Measurements from ENCODE around the gene LRRC47.

Gene LRRC47

GRCh38 chr1:3770047-3770765 is 26.1 kb downstream of the LRRC47 start:
- TF ChIP-seq CTCF (IDR thresholded peaks at IDR 0.05; ENCODE audit: low read depth, low read length) (no peak), MYC (IDR thresholded peaks at IDR 0.05; ENCODE audit: low read depth, low read length) (no peak), POLR2A (IDR thresholded peaks at IDR 0.05; ENCODE audit: extremely low read depth, insufficient read length) (no peak), MAX (IDR thresholded peaks at IDR 0.05; ENCODE audit: low read depth, low read length) (no peak)
- no peak for DNase-seq (ENCODE audit: low read depth)
- no peak overlapping the region for H3K4me3 ChIP-seq (ENCODE audit: low read depth, low read length)

- TF ChIP-seq MAX (IDR thresholded peaks at IDR 0.05; ENCODE audit: low read depth, low read length), result no peak
- no peak for TF ChIP-seq POLR2A (IDR thresholded peaks at IDR 0.05; ENCODE audit: extremely low read depth, insufficient read length)
- TF ChIP-seq MYC (IDR thresholded peaks at IDR 0.05; ENCODE audit: low read depth, low read length), result no peak
- TF ChIP-seq CTCF (IDR thresholded peaks at IDR 0.05; ENCODE audit: low read depth, low read length), result no peak
Observed at GRCh38 chr1:3768811-3769390, 27.4 kb downstream of the LRRC47 start.

GRCh38 chr1:3767328-3767925 is 28.9 kb downstream of the LRRC47 start:
- DNase-seq (ENCODE audit: low read depth), result no peak
- no peak for TF ChIP-seq CTCF (IDR thresholded peaks at IDR 0.05; ENCODE audit: low read depth, low read length)
- TF ChIP-seq MYC (IDR thresholded peaks at IDR 0.05; ENCODE audit: low read depth, low read length), result no peak
- TF ChIP-seq POLR2A (IDR thresholded peaks at IDR 0.05; ENCODE audit: extremely low read depth, insufficient read length), result no peak
- TF ChIP-seq MAX (IDR thresholded peaks at IDR 0.05; ENCODE audit: low read depth, low read length), result no peak
- no peak overlapping the region for H3K4me3 ChIP-seq (ENCODE audit: low read depth, low read length)

More at GRCh38 chr1:3768811-3769390, 27.4 kb downstream of the LRRC47 start:
- no peak overlapping the region for H3K4me3 ChIP-seq (ENCODE audit: low read depth, low read length)
- DNase-seq (ENCODE audit: low read depth), result no peak

- H3K4me3 ChIP-seq (ENCODE audit: low read depth, low read length), result no peak overlapping the region
- TF ChIP-seq MYC (IDR thresholded peaks at IDR 0.05; ENCODE audit: low read depth, low read length), result no peak
- no peak for TF ChIP-seq MAX (IDR thresholded peaks at IDR 0.05; ENCODE audit: low read depth, low read length)
- TF ChIP-seq POLR2A (IDR thresholded peaks at IDR 0.05; ENCODE audit: extremely low read depth, insufficient read length), result no peak
- no peak for TF ChIP-seq CTCF (IDR thresholded peaks at IDR 0.05; ENCODE audit: low read depth, low read length)
- no peak for DNase-seq (ENCODE audit: low read depth)
Observed at GRCh38 chr1:3763351-3764125, 32.8 kb downstream of the LRRC47 start.

- TF ChIP-seq POLR2A (IDR thresholded peaks at IDR 0.05; ENCODE audit: extremely low read depth, insufficient read length) (no peak), CTCF (IDR thresholded peaks at IDR 0.05; ENCODE audit: low read depth, low read length) (no peak), MAX (IDR thresholded peaks at IDR 0.05; ENCODE audit: low read depth, low read length) (no peak), MYC (IDR thresholded peaks at IDR 0.05; ENCODE audit: low read depth, low read length) (no peak)
- no peak for DNase-seq (ENCODE audit: low read depth)
Observed at GRCh38 chr1:3762873-3763228, 33.4 kb downstream of the LRRC47 start.

More at GRCh38 chr1:3762873-3763228, 33.4 kb downstream of the LRRC47 start:
- H3K4me3 ChIP-seq (ENCODE audit: low read depth, low read length), result no peak overlapping the region

Measured in NB4 (cell line).